CD4-positive, alpha-beta T cell treated with Interleukin-15 for 1 hour (primary cell): ENCODE measurements around the gene SOX5.
"Not testable (repeated sequence)": the region's sequence is repeated elsewhere in the genome, so short reads cannot be mapped to it uniquely, and the experiment has no call there.

ENCODE experiments used
- DNase-seq: peaks from one replicate; pipeline ENCODE4 v3.0.0-alpha.2; 2020

The SOX5 gene

GRCh38 chr12:23899434-23899833 is 50.0 kb downstream of the SOX5 start:
- DNase-seq: no peak

GRCh38 chr12:23898121-23898520 is 51.3 kb downstream of the SOX5 start:
- no peak for DNase-seq

GRCh38 chr12:23895792-23896218 is 53.7 kb downstream of the SOX5 start:
- DNase-seq: no peak

- DNase-seq: no peak
Measured at GRCh38 chr12:23893611-23894010, 55.9 kb downstream of the SOX5 start.

GRCh38 chr12:23891115-23891514 is 58.4 kb downstream of the SOX5 start:
- DNase-seq: no peak

- DNase-seq: no peak
Measured at GRCh38 chr12:23889069-23889440, 60.4 kb downstream of the SOX5 start.

- no peak for DNase-seq
Measured at GRCh38 chr12:23888396-23889068, 60.9 kb downstream of the SOX5 start.

GRCh38 chr12:23887055-23887835 is 62.2 kb downstream of the SOX5 start:
- no peak for DNase-seq

- no peak for DNase-seq
Measured at GRCh38 chr12:23885394-23885793, 64.1 kb downstream of the SOX5 start.

GRCh38 chr12:23884909-23885308 is 64.6 kb downstream of the SOX5 start:
- no peak for DNase-seq

- DNase-seq: no peak
Measured at GRCh38 chr12:23880988-23881387, 68.5 kb downstream of the SOX5 start.

GRCh38 chr12:23876618-23877017 is 72.9 kb downstream of the SOX5 start:
- not testable (repeated sequence) for DNase-seq

- no peak for DNase-seq
Measured at GRCh38 chr12:23867794-23868193, 81.7 kb downstream of the SOX5 start.

GRCh38 chr12:23862701-23863100 is 86.8 kb downstream of the SOX5 start:
- DNase-seq: no peak

- DNase-seq: no peak
Measured at GRCh38 chr12:23860019-23860418, 89.5 kb downstream of the SOX5 start.

GRCh38 chr12:23857178-23857577 is 92.3 kb downstream of the SOX5 start:
- no peak for DNase-seq

- DNase-seq: no peak
Measured at GRCh38 chr12:23855813-23856212, 93.7 kb downstream of the SOX5 start.

- no peak for DNase-seq
Measured at GRCh38 chr12:23854598-23854997, 94.9 kb downstream of the SOX5 start.

GRCh38 chr12:23853640-23854039 is 95.8 kb downstream of the SOX5 start:
- no peak for DNase-seq

- no peak for DNase-seq
Measured at GRCh38 chr12:23851602-23852001, 97.9 kb downstream of the SOX5 start.

GRCh38 chr12:23847857-23848256 is 101.6 kb downstream of the SOX5 start:
- DNase-seq: no peak

- no peak for DNase-seq
Measured at GRCh38 chr12:23843958-23844357, 105.5 kb downstream of the SOX5 start.

- no peak for DNase-seq
Measured at GRCh38 chr12:23834076-23834475, 115.4 kb downstream of the SOX5 start.

GRCh38 chr12:23831739-23832138 is 117.7 kb downstream of the SOX5 start:
- DNase-seq: no peak

- DNase-seq: no peak
Measured at GRCh38 chr12:23830210-23830609, 119.3 kb downstream of the SOX5 start.
